ENCODE results near the gene IGFALS.
A peak's percentile ranks its signal among the peaks of the same experiment; 100 is the strongest.

IGFALS gene

GRCh38 chr16:1793578-1794220 is at the start of gene IGFALS:
IGFALS (minus strand) TSS chr16:1793705; CDS start chr16:1793652, 53 bp downstream.
- DNase-seq = no peak

GRCh38 chr16:1839554-1839953 is 46.0 kb upstream of the IGFALS start:
- DNase-seq = no peak

GRCh38 chr16:1834096-1834495 is 40.6 kb upstream of the IGFALS start:
- no peak for DNase-seq

GRCh38 chr16:1832838-1833454 is 39.4 kb upstream of the IGFALS start:
- DNase-seq = no peak

- DNase-seq = no peak
Observed at GRCh38 chr16:1831186-1832075, 37.9 kb upstream of the IGFALS start.

- DNase-seq = no peak
Observed at GRCh38 chr16:1830213-1830612, 36.7 kb upstream of the IGFALS start.

GRCh38 chr16:1828645-1829410 is 35.3 kb upstream of the IGFALS start:
- DNase-seq = no peak

GRCh38 chr16:1826691-1827573 is 33.4 kb upstream of the IGFALS start, which contains the start of the genes FAHD1 and HAGH:
FAHD1 (plus strand) TSS chr16:1827206; CDS start chr16:1827239, 33 bp downstream.
HAGH (minus strand) TSS chr16:1826825; CDS start chr16:1826787, 38 bp downstream.
- peak in 55 of 56 donors; percentile 41 to 99 (median 92) for DNase-seq

GRCh38 chr16:1825864-1826690 is 32.6 kb upstream of the IGFALS start:
- DNase-seq = peak in 9 of 56 donors; percentile 33 to 68 (median 54)

GRCh38 chr16:1825381-1825863 is 31.9 kb upstream of the IGFALS start:
- no peak for DNase-seq

- DNase-seq = peak in 12 of 56 donors; percentile 0 to 29 (median 14)
Observed at GRCh38 chr16:1823821-1824220, 30.3 kb upstream of the IGFALS start.

- DNase-seq = no peak
Observed at GRCh38 chr16:1822801-1823200, 29.3 kb upstream of the IGFALS start.

- no peak for DNase-seq
Observed at GRCh38 chr16:1821861-1822611, 28.5 kb upstream of the IGFALS start.

GRCh38 chr16:1820946-1821290 is 27.4 kb upstream of the IGFALS start:
- DNase-seq = no peak

GRCh38 chr16:1820096-1820945 is 26.8 kb upstream of the IGFALS start:
- no peak for DNase-seq

GRCh38 chr16:1819611-1820010 is 26.1 kb upstream of the IGFALS start:
- no peak for DNase-seq

- no peak for DNase-seq
Observed at GRCh38 chr16:1818873-1819525, 25.5 kb upstream of the IGFALS start.
